Transverse colon (tissue), 4 donors: ENCODE data around the gene AOAH. TPM values are rescaled to one million over a fixed set of nuclear protein-coding genes. Genes with fewer than 3 reads are reported as not detected.

Experiments
- DNase-seq: peaks from one replicate; pipeline ENCODE4 v3.0.0-alpha.2; 2019
- H3K27ac ChIP-seq, 4 donors: fragments of 200-600 bp; sonication (generic); 2 replicates each; pipeline ENCODE4 v1.5.1; 2016 to 2018; ENCODE audit warnings: inconsistent platforms in 4 of 4
- H3K27me3 ChIP-seq: fragments of 200-600 bp; sonication (generic); 2 replicates; pipeline ENCODE4 v1.5.1; 2017; ENCODE audit warnings: inconsistent platforms
- H3K36me3 ChIP-seq, 4 donors: fragments of 200-600 bp; sonication (generic); 2 replicates each; pipeline ENCODE4 v1.5.1; 2017 to 2019; ENCODE audit warnings: inconsistent platforms in 4 of 4
- H3K4me1 ChIP-seq, 4 donors: fragments of 200-600 bp; sonication (generic); 2 replicates each; pipeline ENCODE4 v1.5.1; 2017 to 2020; ENCODE audit warnings: inconsistent platforms in 4 of 4
- H3K4me3 ChIP-seq, 4 donors: fragments of 200-600 bp; sonication (generic); 1 replicate in 1 of 4; 2 replicates in 3 of 4; pipeline versions ENCODE4 v1.5.1 to v1.6.1; 2017 to 2019; ENCODE audit warnings: inconsistent platforms in 4 of 4
- H3K9me3 ChIP-seq, 2 donors: fragments of 200-600 bp; sonication (generic); 2 replicates each; pipeline ENCODE4 v1.5.1; 2017 to 2019; ENCODE audit warnings: inconsistent platforms in 2 of 2
- CTCF ChIP-seq, 5 experiments: fragments of 200-600 bp in 3 of 5; fragments of 450-650 bp in 2 of 5; sonication (generic) in 3 of 5; IDR thresholded peaks; 1 replicate in 2 of 5; 2 replicates in 3 of 5; pipeline ENCODE4 v1.5.1; 2016 to 2017; ENCODE audit warnings: antibody characterized with exemption in 5 of 5, inconsistent platforms in 3 of 5, mild to moderate bottlenecking in 2 of 5, moderate library complexity in 1 of 5
- EP300 ChIP-seq: sonication (generic); formaldehyde crosslinking; IDR thresholded peaks from one replicate; pipeline ENCODE4 v1.6.1; 2017; ENCODE audit warnings: antibody characterized with exemption, low read depth
- POLR2A ChIP-seq: fragments of 450-650 bp; IDR thresholded peaks from one replicate; pipeline ENCODE4 v1.6.1; 2016; ENCODE audit warnings: antibody characterized with exemption, mild to moderate bottlenecking, moderate library complexity
- POLR2AphosphoS5 ChIP-seq, 3 donors: sonication (generic); formaldehyde crosslinking; IDR thresholded peaks; one replicate each; pipeline ENCODE4 v1.6.1; 2016; ENCODE audit warnings: antibody characterized with exemption in 3 of 3
- WGBS, 2 donors: methylation state at CpG; one replicate each; pipeline ENCODE4 v1.1.5; 2018; ENCODE audit warnings: low coverage in 1 of 2; 5-methylcytosine and 5-hydroxymethylcytosine counted together
- in situ Hi-C, 4 donors: fragments of 200-750 bp; cut with MboI; loops; one replicate each; pipeline versions ENCODE4 v1.15.0 to v1.15.1; 2017; ENCODE audit warnings: low sequenced_read_pairs in 3 of 4, low pct_ligation_motif_present in 1 of 4, low pct_unique_long_range_greater_than_20kb in 1 of 4
- intact Hi-C: fragments of 100-400 bp; cut with DNase I; formaldehyde crosslinking; loops from one replicate; pipeline ENCODE4 v1.15.1; 2023; ENCODE audit warnings: low total_unique reads
- total RNA-seq, 4 donors: library from RNA; depleted of rRNA; stranded (reverse); fragments of >200 nt; gene quantifications; one replicate each; pipeline ENCODE4 v1.1.0, GENCODE V29; 2016

The AOAH gene
- total RNA-seq, 4 donors from 2014 or later = 82.8 to 139 (median 102) TPM

- H3K4me3 ChIP-seq = no peak overlapping the region
- intact Hi-C loops = no loop called here
- no peaks in the 10 kb centered on the region for H3K36me3 ChIP-seq
- H3K27me3 ChIP-seq = no peaks in the 10 kb centered on the region
- in situ Hi-C loops = no loop called here
- no peak for TF ChIP-seq POLR2A
- TF ChIP-seq EP300 = no peak
- no peak overlapping the region for H3K27ac ChIP-seq
- H3K9me3 ChIP-seq = no peaks in the 10 kb centered on the region
- DNase-seq = no peak
- 90 to 100% methylated on average over 1 of the region's 1 CpG for WGBS, 2 donors
- H3K4me1 ChIP-seq = peaks cover 0 to 5% (median 0%) of the 10 kb centered on the region in 4 donors
Measured at GRCh38 chr7:36758879-36759278, 34.6 kb upstream of the AOAH start.

- H3K36me3 ChIP-seq = no peaks in the 10 kb centered on the region
- 68 to 100% methylated on average over 2 to 8 of the region's 8 CpGs for WGBS, 2 donors
- H3K4me1 ChIP-seq = no peaks in the 10 kb centered on the region
- no peaks in the 10 kb centered on the region for H3K9me3 ChIP-seq
- no peak for TF ChIP-seq POLR2AphosphoS5 (IDR thresholded peaks at IDR 0.05)
- no peak for TF ChIP-seq CTCF (IDR thresholded peaks at IDR 0.05)
- TF ChIP-seq POLR2A = no peak
- TF ChIP-seq EP300 = no peak
- in situ Hi-C loops (no loop called here), intact Hi-C loops (no loop called here)
- no peak overlapping the region for H3K27ac ChIP-seq
- DNase-seq = no peak
- no peak overlapping the region for H3K4me3 ChIP-seq
- H3K27me3 ChIP-seq = no peaks in the 10 kb centered on the region
Measured at GRCh38 chr7:36755484-36755883, 31.2 kb upstream of the AOAH start.

- intact Hi-C loops (no loop called here), in situ Hi-C loops (no loop called here)
- TF ChIP-seq POLR2AphosphoS5 (IDR thresholded peaks at IDR 0.05) = no peak
- TF ChIP-seq EP300 = no peak
- TF ChIP-seq POLR2A = no peak
- no peak for TF ChIP-seq CTCF (IDR thresholded peaks at IDR 0.05)
- DNase-seq = no peak
- no peak overlapping the region for H3K27ac ChIP-seq
- no peaks in the 10 kb centered on the region for H3K27me3 ChIP-seq
- no peaks in the 10 kb centered on the region for H3K36me3 ChIP-seq
- no peaks in the 10 kb centered on the region for H3K4me1 ChIP-seq
- H3K4me3 ChIP-seq = no peak overlapping the region
- 79 to 90% methylated on average over 2 of the region's 2 CpGs for WGBS, 2 donors
- no peaks in the 10 kb centered on the region for H3K9me3 ChIP-seq
Measured at GRCh38 chr7:36752026-36752711, 27.9 kb upstream of the AOAH start.

- 60 to 76% methylated on average over 2 to 5 of the region's 5 CpGs for WGBS, 2 donors
- in situ Hi-C loops = no loop called here
Measured at GRCh38 chr7:36750451-36750850, 26.2 kb upstream of the AOAH start.

More at GRCh38 chr7:36750451-36750850, 26.2 kb upstream of the AOAH start:
- Histone ChIP-seq H3K27ac (no peak overlapping the region), H3K36me3 (no peaks in the 10 kb centered on the region), H3K4me3 (no peak overlapping the region), H3K4me1 (no peaks in the 10 kb centered on the region), H3K27me3 (no peaks in the 10 kb centered on the region), H3K9me3 (no peaks in the 10 kb centered on the region)
- TF ChIP-seq POLR2A = no peak
- no peak for TF ChIP-seq POLR2AphosphoS5 (IDR thresholded peaks at IDR 0.05)
- TF ChIP-seq CTCF (IDR thresholded peaks at IDR 0.05) = no peak
- intact Hi-C loops = no loop called here
- DNase-seq = no peak
